K562 (cell line): ENCODE data around the gene FTH1. TPM values are rescaled to one million over a fixed set of nuclear protein-coding genes. Genes with fewer than 3 reads are reported as not detected.

Experiments used
- ARID3B ChIP-seq: fragments of 250-450 bp; sonication (Bioruptor Pico); IDR thresholded peaks from 2 replicates; pipeline ENCODE4 v1.4.0; 2020; ENCODE audit warnings: borderline replicate concordance
- CBX5 ChIP-seq: IDR thresholded peaks from 2 replicates; pipeline ENCODE4 v1.6.1; 2014; ENCODE audit warnings: low read depth, borderline replicate concordance
- CHD2 ChIP-seq: IDR thresholded peaks from 2 replicates; pipeline ENCODE4 v1.6.1; 2011; ENCODE audit warnings: low read depth, low read length
- HBP1 ChIP-seq: fragments of 450-650 bp; formaldehyde crosslinking; IDR thresholded peaks from 2 replicates; pipeline ENCODE4 v1.4.0; 2022; ENCODE audit warnings: missing genetic modification characterization
- ID3 ChIP-seq, 2 experiments: fragments of 250-450 bp in 1 of 2; fragments of 450-650 bp in 1 of 2; sonication (Bioruptor Pico) in 1 of 2; IDR thresholded peaks; 2 replicates each; pipeline versions ENCODE4 v1.6.1 to v1.8.0; 2016 to 2021; ENCODE audit warnings: mild to moderate bottlenecking in 2 of 2, moderate library complexity in 2 of 2, missing compliant biosample characterization in 1 of 2, missing genetic modification characterization in 1 of 2
- MXI1 ChIP-seq: IDR thresholded peaks from 2 replicates; pipeline ENCODE4 v1.6.1; 2011; ENCODE audit warnings: low read depth, mild to moderate bottlenecking, improper control_type of control experiment, low read length
- NFATC3 ChIP-seq: fragments of 450-650 bp; IDR thresholded peaks from 2 replicates; pipeline ENCODE4 v1.6.1; 2017; ENCODE audit warnings: mild to moderate bottlenecking
- RAD51 ChIP-seq: fragments of 450-650 bp; IDR thresholded peaks from 2 replicates; pipeline ENCODE4 v1.7.1; 2016; ENCODE audit warnings: low read depth, mild to moderate bottlenecking, borderline replicate concordance
- RBM25 ChIP-seq: fragments of 200-400 bp; formaldehyde crosslinking; IDR thresholded peaks from 2 replicates; pipeline ENCODE4 v1.6.1; 2018; ENCODE audit warnings: low read length, low read depth, moderate library complexity; ENCODE audit not compliant: severe bottlenecking
- SLC30A9 ChIP-seq: fragments of 250-450 bp; sonication (Bioruptor Pico); IDR thresholded peaks from 2 replicates; pipeline ENCODE4 v1.8.0; 2022; ENCODE audit warnings: mild to moderate bottlenecking, moderate library complexity
- SUPT5H ChIP-seq: fragments of 450-650 bp; IDR thresholded peaks from 2 replicates; pipeline ENCODE4 v1.6.1; 2016
- TAF15 ChIP-seq: fragments of 200-400 bp; formaldehyde crosslinking; IDR thresholded peaks from 2 replicates; pipeline ENCODE4 v1.6.1; 2017; ENCODE audit warnings: mild to moderate bottlenecking, low read depth, low read length, moderate library complexity
- TCF15 ChIP-seq: fragments of 250-450 bp; sonication (Bioruptor Pico); IDR thresholded peaks from 2 replicates; pipeline ENCODE4 v1.8.0; 2022; ENCODE audit warnings: moderate library complexity, mild to moderate bottlenecking, inconsistent platforms
- TEAD2 ChIP-seq: fragments of 450-650 bp; IDR thresholded peaks from 2 replicates; pipeline ENCODE4 v1.6.1; 2016; ENCODE audit warnings: missing genetic modification characterization, control low read depth, missing compliant biosample characterization
- THRB ChIP-seq: fragments of 450-650 bp; formaldehyde crosslinking; conservative IDR thresholded peaks from 2 replicates; pipeline ENCODE4 v1.4.0; 2022; ENCODE audit warnings: mild to moderate bottlenecking, missing genetic modification characterization
- ZBTB9 ChIP-seq: fragments of 450-650 bp; formaldehyde crosslinking; IDR thresholded peaks from 2 replicates; pipeline ENCODE4 v1.4.0; 2020; ENCODE audit warnings: mild to moderate bottlenecking, moderate library complexity
- ZNF324 ChIP-seq: fragments of 250-450 bp; sonication (Bioruptor Pico); IDR thresholded peaks from 2 replicates; pipeline ENCODE4 v1.4.0; 2020; ENCODE audit warnings: mild to moderate bottlenecking
- ZNF586 ChIP-seq: fragments of 450-650 bp; formaldehyde crosslinking; conservative IDR thresholded peaks from 2 replicates; pipeline ENCODE4 v1.4.0; 2020; ENCODE audit warnings: mild to moderate bottlenecking, moderate library complexity
- ZNF695 ChIP-seq: fragments of 450-650 bp; formaldehyde crosslinking; IDR thresholded peaks from 2 replicates; pipeline ENCODE4 v1.4.0; 2020; ENCODE audit warnings: mild to moderate bottlenecking, moderate library complexity
- polyA plus RNA-seq, 8 experiments: library from polyadenylated mRNA; depleted of rRNA in 4 of 8; stranded (reverse) in 5 of 8; unstranded in 3 of 8; fragments of >200 nt; fragmentation: Nextera tagmentation in 2 of 8; fragmentation: Illumina TruSeq in 1 of 8; extraction: Ambion mirVana in 2 of 8; extraction: Trizol in 1 of 8; gene quantifications; 2 replicates each; pipeline versions ENCODE4 v1.2.1 to v1.2.3, GENCODE V29; 2011 to 2014; ENCODE audit warnings: inconsistent platforms in 1 of 8, missing spikeins in 1 of 8
- total RNA-seq, 7 experiments: library from RNA; depleted of rRNA in 6 of 7; stranded (reverse); fragments of >200 nt in 6 of 7; fragmentation: Illumina TruSeq in 2 of 7; extraction: Trizol in 2 of 7; gene quantifications; 2 replicates each; pipeline versions ENCODE4 v1.2.1 to v1.2.3, GENCODE V29; 2011 to 2021; ENCODE audit warnings: low replicate concordance in 1 of 7

The FTH1 gene
- total and polyA plus RNA-seq, 9 of the 15 experiments (the other 6 are each of a cell fraction or from before 2014, with no cell fraction given) = 370 to 3,146 (median 802) TPM

- TF ChIP-seq CBX5 = no peak
- no peak for TF ChIP-seq RAD51
- TF ChIP-seq ARID3B = peak; percentile 85; the same call in 1 of the 2 replicates
- peak; percentile 77; the same call in 1 of the 2 replicates for TF ChIP-seq TCF15 (CRISPR knock-in tag)
- TF ChIP-seq MXI1 = no peak
- TF ChIP-seq CHD2 = no peak
- no peak for TF ChIP-seq ZNF695 (CRISPR knock-in tag)
- peak; percentile 73 for TF ChIP-seq TEAD2 (tag)
- TF ChIP-seq SLC30A9 (CRISPR knock-in tag) = no peak
- TF ChIP-seq ZBTB9 (CRISPR knock-in tag) = peak; percentile 73; the same call in 1 of the 2 replicates
- no peak for TF ChIP-seq SUPT5H
- TF ChIP-seq THRB (CRISPR knock-in tag) = 0 out of 2 replicates have a peak, but pooled peaks have one; percentile 49
- no peak for TF ChIP-seq NFATC3
- no peak for TF ChIP-seq RBM25
- TF ChIP-seq ZNF324 (CRISPR knock-in tag) = peak; percentile 68
- no peak for TF ChIP-seq TAF15
- TF ChIP-seq ID3 (CRISPR knock-in tag; IDR thresholded peaks at IDR 0.05) = no peak
- peak; percentile 97 for TF ChIP-seq ID3 (tag; IDR thresholded peaks at IDR 0.05)
- TF ChIP-seq ZNF586 (CRISPR knock-in tag) = 0 out of 2 replicates have a peak, but pooled peaks have one; percentile 47
- TF ChIP-seq HBP1 = peak; percentile 67; the same call in 1 of the 2 replicates
Measured at GRCh38 chr11:62013537-62014476, 46.4 kb upstream of the FTH1 start (continued).
